ENCODE data around the gene LGI2. TPM values are rescaled to one million over a fixed set of nuclear protein-coding genes. Genes with fewer than 3 reads are reported as not detected.

The LGI2 gene
- total and polyA plus RNA-seq, 2 of the 8 experiments (the other 6 are each of a cell fraction or from before 2014, with no cell fraction given): 2.3 to 4.0 TPM

DNA sequence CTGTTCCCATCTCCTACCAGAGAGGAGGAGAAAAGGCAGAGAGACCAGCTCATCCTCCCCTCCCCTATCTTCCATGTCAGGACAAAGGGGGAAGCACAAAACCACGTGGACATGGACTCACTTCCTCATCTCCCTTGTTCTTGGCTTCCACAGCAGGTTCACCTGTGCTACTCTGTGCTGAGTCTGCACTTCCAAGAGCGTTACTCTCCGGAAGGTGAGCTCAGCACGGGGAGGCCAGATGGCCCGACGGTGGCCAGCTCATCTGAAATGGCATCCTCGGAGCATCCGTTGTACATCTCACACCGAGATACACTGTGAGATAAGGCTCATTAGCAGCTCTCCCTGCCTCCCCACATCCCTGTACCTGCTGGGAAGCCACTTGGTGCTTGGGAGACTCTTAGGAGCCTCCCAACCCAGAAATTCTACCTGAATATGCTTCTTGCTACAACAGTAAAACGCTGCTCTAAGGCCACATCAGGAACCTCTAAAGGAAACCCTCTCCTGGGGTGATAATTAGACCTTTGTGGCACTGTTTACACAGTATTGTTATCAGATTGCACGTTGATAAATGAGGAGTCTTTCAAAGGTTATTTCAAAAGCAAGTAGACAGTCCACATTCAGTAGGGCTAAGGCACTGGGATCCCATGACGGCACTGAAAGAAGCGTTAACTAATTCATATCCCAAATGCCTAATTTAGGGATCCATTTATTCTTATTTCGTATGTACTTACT, 19.4 kb downstream of the LGI2 start (continued):
- TF ChIP-seq POLR2A (IDR thresholded peaks at IDR 0.05; ENCODE audit: control extremely low read depth in 1 of 2, low read depth in 2 of 2, low read length in 2 of 2): no peak
- TF ChIP-seq BRCA1 (IDR thresholded peaks at IDR 0.05; ENCODE audit: low read depth, low read length): no peak
- TF ChIP-seq CTBP2 (IDR thresholded peaks at IDR 0.05; ENCODE audit: borderline replicate concordance, insufficient read depth, insufficient read length, low read length): no peak
- TF ChIP-seq KDM4A (IDR thresholded peaks at IDR 0.05; ENCODE audit: low read depth, low read length, severe bottlenecking): no peak

Measured in H1 (cell line).